ENCODE data around the gene ZNF157. TPM values are rescaled to one million over a fixed set of nuclear protein-coding genes. Genes with fewer than 3 reads are reported as not detected.
A peak's percentile ranks its signal among the peaks of the same experiment; 100 is the strongest.

Gene ZNF157
- total RNA-seq, 1 donor from 2014 or later: 0.67 TPM

- Mint-ChIP-seq H3K27ac (ENCODE audit: unreplicated experiment) (no peak overlapping the region), H3K4me1 (ENCODE audit: unreplicated experiment) (no peaks in the 10 kb centered on the region), H3K27me3 (ENCODE audit: unreplicated experiment) (no peaks in the 10 kb centered on the region), H3K36me3 (ENCODE audit: low read depth, unreplicated experiment) (peaks cover 61% of the 10 kb centered on the region), H3K9me3 (ENCODE audit: unreplicated experiment) (peaks cover 5% of the 10 kb centered on the region), H3K4me3 (ENCODE audit: unreplicated experiment) (peak overlapping the region; percentile 8)
- no peak for TF ChIP-seq CTCF (IDR thresholded peaks at IDR 0.05; ENCODE audit: unreplicated experiment)
- DNase-seq (ENCODE audit: low spot score): no peak
These were observed 77.9 kb downstream of the ZNF157 start for GRCh38 chrX:47448165-47448806.

GRCh38 chrX:47452112-47452511 is 81.7 kb downstream of the ZNF157 start:
- Mint-ChIP-seq H3K27me3 (ENCODE audit: unreplicated experiment) (no peaks in the 10 kb centered on the region), H3K27ac (ENCODE audit: unreplicated experiment) (no peak overlapping the region), H3K4me3 (ENCODE audit: unreplicated experiment) (no peak overlapping the region), H3K4me1 (ENCODE audit: unreplicated experiment) (no peaks in the 10 kb centered on the region), H3K36me3 (ENCODE audit: low read depth, unreplicated experiment) (peaks cover 77% of the 10 kb centered on the region), H3K9me3 (ENCODE audit: unreplicated experiment) (peaks cover 5% of the 10 kb centered on the region)
- TF ChIP-seq CTCF (IDR thresholded peaks at IDR 0.05; ENCODE audit: unreplicated experiment): no peak
- DNase-seq (ENCODE audit: low spot score): no peak

GRCh38 chrX:47456080-47456479 is 85.7 kb downstream of the ZNF157 start:
- no peaks in the 10 kb centered on the region for H3K4me1 Mint-ChIP-seq (ENCODE audit: unreplicated experiment)
- TF ChIP-seq CTCF (IDR thresholded peaks at IDR 0.05; ENCODE audit: unreplicated experiment): no peak
- peaks cover 40% of the 10 kb centered on the region for H3K36me3 Mint-ChIP-seq (ENCODE audit: low read depth, unreplicated experiment)
- H3K4me3 Mint-ChIP-seq (ENCODE audit: unreplicated experiment): no peak overlapping the region
- H3K9me3 Mint-ChIP-seq (ENCODE audit: unreplicated experiment): no peaks in the 10 kb centered on the region
- no peak overlapping the region for H3K27ac Mint-ChIP-seq (ENCODE audit: unreplicated experiment)
- no peak for DNase-seq (ENCODE audit: low spot score)
- no peaks in the 10 kb centered on the region for H3K27me3 Mint-ChIP-seq (ENCODE audit: unreplicated experiment)

- H3K4me3 Mint-ChIP-seq (ENCODE audit: unreplicated experiment): no peak overlapping the region
- H3K27ac Mint-ChIP-seq (ENCODE audit: unreplicated experiment): no peak overlapping the region
- no peak for DNase-seq (ENCODE audit: low spot score)
- peaks cover 29% of the 10 kb centered on the region for H3K36me3 Mint-ChIP-seq (ENCODE audit: low read depth, unreplicated experiment)
- H3K4me1 Mint-ChIP-seq (ENCODE audit: unreplicated experiment): peaks cover 13% of the 10 kb centered on the region
- no peak for TF ChIP-seq CTCF (IDR thresholded peaks at IDR 0.05; ENCODE audit: unreplicated experiment)
- no peaks in the 10 kb centered on the region for H3K27me3 Mint-ChIP-seq (ENCODE audit: unreplicated experiment)
- H3K9me3 Mint-ChIP-seq (ENCODE audit: unreplicated experiment): no peaks in the 10 kb centered on the region
These were observed 88.2 kb downstream of the ZNF157 start for GRCh38 chrX:47458528-47458927.

- H3K36me3 Mint-ChIP-seq (ENCODE audit: low read depth, unreplicated experiment): peaks cover 25% of the 10 kb centered on the region
- H3K27me3 Mint-ChIP-seq (ENCODE audit: unreplicated experiment): no peaks in the 10 kb centered on the region
- no peak overlapping the region for H3K27ac Mint-ChIP-seq (ENCODE audit: unreplicated experiment)
- no peak overlapping the region for H3K4me3 Mint-ChIP-seq (ENCODE audit: unreplicated experiment)
- no peak for DNase-seq (ENCODE audit: low spot score)
- peaks cover 21% of the 10 kb centered on the region for H3K4me1 Mint-ChIP-seq (ENCODE audit: unreplicated experiment)
- no peaks in the 10 kb centered on the region for H3K9me3 Mint-ChIP-seq (ENCODE audit: unreplicated experiment)
- TF ChIP-seq CTCF (IDR thresholded peaks at IDR 0.05; ENCODE audit: unreplicated experiment): no peak
These were observed 90.2 kb downstream of the ZNF157 start for GRCh38 chrX:47460561-47460960.

Other genes starting within 250 kb of the ZNF157 start
- 81.5 TPM for gene NDUFB11, start 225.9 kb upstream of the ZNF157 start, total RNA-seq (ENCODE audit: unreplicated experiment)
- gene RBM10, start 225.4 kb upstream of the ZNF157 start, total RNA-seq (ENCODE audit: unreplicated experiment): 42.1 TPM
- gene UBA1, start 176.7 kb upstream of the ZNF157 start, total RNA-seq (ENCODE audit: unreplicated experiment): 246 TPM
- 103 TPM for gene CDK16, start 151.9 kb upstream of the ZNF157 start, total RNA-seq (ENCODE audit: unreplicated experiment)
- 72.5 TPM for gene USP11, start 137.6 kb upstream of the ZNF157 start, total RNA-seq (ENCODE audit: unreplicated experiment)
- gene ZNF41, start 112.6 kb downstream of the ZNF157 start, total RNA-seq (ENCODE audit: unreplicated experiment): 5.7 TPM
- 49.4 TPM for gene ARAF, start 190.6 kb downstream of the ZNF157 start, total RNA-seq (ENCODE audit: unreplicated experiment)
- 267 TPM for gene TIMP1, start 211.9 kb downstream of the ZNF157 start, total RNA-seq (ENCODE audit: unreplicated experiment)
- gene SYN1, start 249.3 kb downstream of the ZNF157 start, total RNA-seq (ENCODE audit: unreplicated experiment): 2.9 TPM

All from endothelial cell (in vitro differentiated cells).